Measurements from ENCODE around the gene ICA1L. TPM values are rescaled to one million over a fixed set of nuclear protein-coding genes. Genes with fewer than 3 reads are reported as not detected.

ICA1L gene
- total RNA-seq, 2 donors from 2014 or later, result 2.4 to 3.3 TPM

Other genes with a start within 250 kb of the ICA1L start
- 10 to 100 TPM; 20.1 to 22.8 TPM for gene FAM117B, start 236.8 kb downstream of the ICA1L start, total RNA-seq
- 10 to 100 TPM; 13.4 to 18.0 TPM for gene WDR12, start 39.9 kb upstream of the ICA1L start, total RNA-seq
- 10 to 100 TPM; 10.5 to 11.5 TPM for gene CARF, start 40.5 kb upstream of the ICA1L start, total RNA-seq
- gene NBEAL1, start 143.1 kb upstream of the ICA1L start, total RNA-seq, result 10 to 100 TPM in 1 of 2 donors, 1 to 10 TPM in 1; 7.7 to 11.5 TPM